ENCODE results near the gene GPANK1. TPM values are rescaled to one million over a fixed set of nuclear protein-coding genes. Genes with fewer than 3 reads are reported as not detected.

Gene GPANK1
- total RNA-seq, 4 donors from 2014 or later, result 6.9 to 16.0 (median 10.9) TPM

GRCh38 chr6:31687860-31688693, 23.3 kb upstream of the GPANK1 start:
- DNase-seq, result no peak
- H3K27ac ChIP-seq, result no peak overlapping the region
- no peaks in the 10 kb centered on the region for H3K27me3 ChIP-seq
- 80 to 90% methylated on average over 3 to 11 of the region's 14 CpGs for WGBS, 2 donors
- no peak overlapping the region for H3K4me3 ChIP-seq
- TF ChIP-seq CTCF (IDR thresholded peaks at IDR 0.05), result no peak
- TF ChIP-seq POLR2A (IDR thresholded peaks at IDR 0.05), result no peak
- peaks cover 31 to 88% (median 51%) of the 10 kb centered on the region in 3 donors for H3K36me3 ChIP-seq
- H3K4me1 ChIP-seq, result peaks cover 0 to 10% (median 2%) of the 10 kb centered on the region in 3 donors
- H3K9me3 ChIP-seq, result no peaks in the 10 kb centered on the region
- intact Hi-C loops (cut with DNase I), result loop anchor here (10.0 kb wide), 1 partner anchor 147 kb away; no protein-coding TSS in a partner anchor

- no peak for DNase-seq
- intact Hi-C loops (cut with DNase I), result loop anchor here (10.0 kb wide), 1 partner anchor 147 kb away; no protein-coding TSS in a partner anchor
- H3K36me3 ChIP-seq, result peaks cover 23 to 81% (median 48%) of the 10 kb centered on the region in 3 donors
- TF ChIP-seq CTCF (IDR thresholded peaks at IDR 0.05), result no peak
- TF ChIP-seq POLR2A (IDR thresholded peaks at IDR 0.05), result no peak
- 66 to 82% methylated on average over 4 to 7 of the region's 8 CpGs for WGBS, 2 donors
- no peaks in the 10 kb centered on the region for H3K9me3 ChIP-seq
- no peaks in the 10 kb centered on the region for H3K27me3 ChIP-seq
- H3K27ac ChIP-seq, result no peak overlapping the region
- no peak overlapping the region for H3K4me3 ChIP-seq
- peaks cover 0 to 14% (median 4%) of the 10 kb centered on the region in 3 donors for H3K4me1 ChIP-seq
Observed at GRCh38 chr6:31687321-31687720, 22.5 kb upstream of the GPANK1 start.

GRCh38 chr6:31686483-31686882, 21.7 kb upstream of the GPANK1 start:
- WGBS, 2 donors, result 70 to 80% methylated on average over 5 of the region's 5 CpGs
- no peaks in the 10 kb centered on the region for H3K9me3 ChIP-seq
- intact Hi-C loops (cut with DNase I), result loop anchor here (10.0 kb wide), 1 partner anchor 148 kb away; no protein-coding TSS in a partner anchor
- peaks cover 16 to 72% (median 48%) of the 10 kb centered on the region in 3 donors for H3K36me3 ChIP-seq
- no peak for DNase-seq
- H3K4me1 ChIP-seq, result peaks cover 4 to 20% (median 4%) of the 10 kb centered on the region in 3 donors
- H3K27ac ChIP-seq, result no peak overlapping the region
- no peak overlapping the region for H3K4me3 ChIP-seq
- TF ChIP-seq CTCF (IDR thresholded peaks at IDR 0.05) (no peak), POLR2A (IDR thresholded peaks at IDR 0.05) (no peak)
- H3K27me3 ChIP-seq, result no peaks in the 10 kb centered on the region

GRCh38 chr6:31683591-31683990, 18.8 kb upstream of the GPANK1 start:
- no peak for DNase-seq
- TF ChIP-seq POLR2A (IDR thresholded peaks at IDR 0.05) (no peak), CTCF (IDR thresholded peaks at IDR 0.05) (no peak)
- WGBS, 2 donors, result 64 to 78% methylated on average over 13 of the region's 13 CpGs
- Histone ChIP-seq H3K27me3 (no peaks in the 10 kb centered on the region), H3K36me3 (peaks cover 8 to 43% (median 22%) of the 10 kb centered on the region in 3 donors), H3K4me1 (peaks cover 4 to 36% (median 16%) of the 10 kb centered on the region in 3 donors), H3K27ac (peak overlapping the region in 1 of 4 donors; percentile 25), H3K9me3 (no peaks in the 10 kb centered on the region), H3K4me3 (peak overlapping the region in 2 of 4 donors; percentile 28 to 50)
- intact Hi-C loops (cut with DNase I), result loop anchor here (10.0 kb wide), 1 partner anchor 151 kb away; no protein-coding TSS in a partner anchor

- 0 to 2% methylated on average over 16 to 17 of the region's 40 CpGs for WGBS, 2 donors
- TF ChIP-seq POLR2A (IDR thresholded peaks at IDR 0.05) (peak in 1 of 4 donors; percentile 21), CTCF (IDR thresholded peaks at IDR 0.05) (peak in 3 of 6 experiments; percentile 13 to 31 (median 23))
- Histone ChIP-seq H3K9me3 (no peaks in the 10 kb centered on the region), H3K27ac (peak overlapping the region; percentile 65 to 85 (median 74)), H3K4me3 (peak overlapping the region; percentile 43 to 69 (median 62)), H3K4me1 (peaks cover 4 to 36% (median 16%) of the 10 kb centered on the region in 3 donors), H3K27me3 (no peaks in the 10 kb centered on the region), H3K36me3 (peaks cover 0 to 19% (median 6%) of the 10 kb centered on the region in 3 donors)
- intact Hi-C loops (cut with DNase I), result loop anchor here (10.0 kb wide), 1 partner anchor 154 kb away; no protein-coding TSS in a partner anchor
- no peak for DNase-seq
Observed at GRCh38 chr6:31681135-31681671, 16.4 kb upstream of the GPANK1 start.

All from esophagus squamous epithelium (tissue), 5 donors.